ENCODE results near the gene TPD52L2. TPM values are rescaled to one million over a fixed set of nuclear protein-coding genes. Genes with fewer than 3 reads are reported as not detected.

Gene TPD52L2
- polyA plus RNA-seq, 2 of the 4 experiments (the other 2 are of a cell fraction): 86.3 to 99.0 TPM

GRCh38 chr20:63868264-63868663 lies 3.2 kb downstream of the TPD52L2 start:
- TF ChIP-seq RARB (CRISPR knock-in tag; IDR thresholded peaks at IDR 0.05) (no peak), KDM1A (IDR thresholded peaks at IDR 0.05; ENCODE audit: low read depth) (no peak), EHF (CRISPR knock-in tag; IDR thresholded peaks at IDR 0.05) (no peak), TP53 (CRISPR knock-in tag; IDR thresholded peaks at IDR 0.05) (no peak), REST (IDR thresholded peaks at IDR 0.05) (no peak), BHLHE40 (IDR thresholded peaks at IDR 0.05; ENCODE audit: low read depth, low read length) (no peak), PBX3 (IDR thresholded peaks at IDR 0.05) (no peak), POLR2AphosphoS2 (conservative IDR thresholded peaks at IDR 0.05; ENCODE audit: low read length) (no peak), NPAS2 (CRISPR knock-in tag; IDR thresholded peaks at IDR 0.05; ENCODE audit: borderline replicate concordance) (no peak), CHD4 (IDR thresholded peaks at IDR 0.05; ENCODE audit: borderline replicate concordance) (no peak), EHMT2 (IDR thresholded peaks at IDR 0.05; ENCODE audit: low read depth) (no peak), GATA3 (IDR thresholded peaks at IDR 0.05; ENCODE audit: borderline replicate concordance) (no peak), EP300 (IDR thresholded peaks at IDR 0.05) (no peak), CHD2 (IDR thresholded peaks at IDR 0.05; ENCODE audit: low read length, partially characterized antibody) (no peak), PHF8 (IDR thresholded peaks at IDR 0.05; ENCODE audit: borderline replicate concordance, low read depth) (no peak), HEYL (CRISPR knock-in tag; IDR thresholded peaks at IDR 0.05) (no peak), FOSL2 (IDR thresholded peaks at IDR 0.05) (no peak), FOSL2 (CRISPR knock-in tag; IDR thresholded peaks at IDR 0.05) (no peak), MAX (IDR thresholded peaks at IDR 0.05) (no peak), NR3C1 (IDR thresholded peaks at IDR 0.05) (no peak), USF2 (IDR thresholded peaks at IDR 0.05) (no peak)
- Histone ChIP-seq H3K27ac (no peak overlapping the region), H3K9me3 (no peaks in the 10 kb centered on the region), H3K4me2 (no peak overlapping the region), H3K4me3 (no peak overlapping the region), H3K4me1 (peaks cover 12% of the 10 kb centered on the region; the same call in 2 of the 3 replicates)
- 91% methylated on average over 5 of the region's 5 CpGs for WGBS (ENCODE audit: missing lambda C conversion rate)
- ATAC-seq (no peak), DNase-seq (ENCODE audit: low read depth in 1 of 2, low spot score in 1 of 2) (no peak), FAIRE-seq (no peak)
- CTCF ChIA-PET: interaction anchor here (0.6 to 1.9 kb wide), 5 partner anchors 10 to 330 kb away, joined by 3 to 11 read pairs (median 3); partner anchors contain the start of gene PTK6
- POLR2A ChIA-PET: no interaction called here

GRCh38 chr20:63873477-63873971 lies 8.5 kb downstream of the TPD52L2 start:
- DNase-seq (ENCODE audit: low read depth in 1 of 2, low spot score in 1 of 2) (peak in 1 of 2 experiments; percentile 43), FAIRE-seq (no peak), ATAC-seq (peak; percentile 28 to 59; a peak in 4 of 6 replicates)
- no peaks in the 10 kb centered on the region for H3K4me1 ChIP-seq
- H3K4me2 ChIP-seq: no peak overlapping the region
- ChIA-PET CTCF (interaction anchor here (0.9 to 2.1 kb wide), 3 partner anchors 9 to 100 kb away, joined by 3 to 7 read pairs (median 5); partner anchors contain the start of gene TPD52L2), POLR2A (interaction anchor here (1.9 kb wide), 1 partner anchor 9 kb away, joined by 11 read pairs; the partner anchor contains the start of gene TPD52L2)
- no peaks in the 10 kb centered on the region for H3K9me3 ChIP-seq
- no peak overlapping the region for H3K4me3 ChIP-seq
- 0 out of 6 replicates have a peak overlapping the region, but pooled peaks of 1 of the 2 experiments have one; percentile 7 for H3K27ac ChIP-seq
- 87% methylated on average over 13 of the region's 14 CpGs for WGBS (ENCODE audit: missing lambda C conversion rate)
- TF ChIP-seq FOSL2 (IDR thresholded peaks at IDR 0.05) (no peak), FOSL2 (CRISPR knock-in tag; IDR thresholded peaks at IDR 0.05) (peak; percentile 44; the same call in 1 of the 2 replicates), CTCF (IDR thresholded peaks at IDR 0.05) (no peak), USF2 (IDR thresholded peaks at IDR 0.05) (no peak), EHMT2 (IDR thresholded peaks at IDR 0.05; ENCODE audit: low read depth) (no peak), CEBPB (IDR thresholded peaks at IDR 0.05) (no peak), ELK1 (IDR thresholded peaks at IDR 0.05; ENCODE audit: low read depth, low read length) (no peak), TFCP2L1 (CRISPR knock-in tag; IDR thresholded peaks at IDR 0.05) (no peak), TP53 (CRISPR knock-in tag; IDR thresholded peaks at IDR 0.05) (no peak), BCL3 (IDR thresholded peaks at IDR 0.05) (no peak)

All from A549 (cell line).